PC-9 (cell line): Measurements from ENCODE around the gene SMCR8. TPM values are rescaled to one million over a fixed set of nuclear protein-coding genes. Genes with fewer than 3 reads are reported as not detected.
"Not testable (repeated sequence)": the region's sequence is repeated elsewhere in the genome, so short reads cannot be mapped to it uniquely, and the experiment has no call there.

Experiments
- BruUV-seq: library from RNA; stranded (reverse); fragments of 400-500 nt; replicated peaks from 2 replicates; lab custom pipeline; 2021; lab: Mats Ljungman, UMichigan
- CTCF ChIA-PET: fragments of 300-600 bp; sonication (Branson Sonifier 250); formaldehyde crosslinking; loops from one replicate; lab custom pipeline; 2022; ENCODE audit warnings: antibody characterized with exemption; lab: Charles Lee
- POLR2A ChIA-PET: fragments of 300-600 bp; sonication (Branson Sonifier 250); formaldehyde crosslinking; loops from one replicate; lab custom pipeline; 2022; ENCODE audit warnings: antibody characterized with exemption; ENCODE audit not compliant: unreplicated experiment; lab: Charles Lee
- DNase-seq, 2 experiments: peaks; one replicate each; pipeline versions ENCODE4 v3.0.0 to v3.0.0-alpha.2; 2015 to 2022; ENCODE audit warnings: mixed read lengths in 1 of 2
- H2AFZ ChIP-seq: fragments of 200-600 bp; sonication (generic); 2 replicates; pipeline ENCODE4 v1.8.1; 2017; ENCODE audit warnings: antibody characterized with exemption
- H3F3A ChIP-seq: fragments of 200-600 bp; sonication (generic); 2 replicates; pipeline ENCODE4 v1.8.1; 2017; ENCODE audit warnings: antibody characterized with exemption, mild to moderate bottlenecking, low read depth; ENCODE audit not compliant: insufficient read depth
- H3K27ac ChIP-seq: fragments of 200-600 bp; sonication (generic); 2 replicates; pipeline ENCODE4 v1.6.1; 2016; ENCODE audit warnings: mixed run types
- H3K27me3 ChIP-seq: fragments of 200-600 bp; sonication (generic); 2 replicates; pipeline ENCODE4 v1.6.1; 2016; ENCODE audit warnings: low read depth, mixed run types; ENCODE audit not compliant: insufficient read depth
- H3K36me3 ChIP-seq: fragments of 200-600 bp; sonication (generic); 2 replicates; pipeline ENCODE4 v1.6.1; 2016; ENCODE audit warnings: low read depth, mixed run types
- H3K4me1 ChIP-seq: fragments of 200-600 bp; sonication (generic); replicated peaks from 2 replicates; pipeline ENCODE4 v1.6.1; 2016; ENCODE audit warnings: mixed run types; ENCODE audit not compliant: insufficient read depth
- H3K4me2 ChIP-seq: fragments of 200-600 bp; sonication (generic); 2 replicates; pipeline ENCODE4 v1.6.1; 2017; ENCODE audit warnings: mixed run types
- H3K4me3 ChIP-seq: fragments of 200-600 bp; sonication (generic); 2 replicates; pipeline ENCODE4 v1.6.1; 2016; ENCODE audit warnings: mixed run types
- H3K79me2 ChIP-seq: fragments of 200-600 bp; sonication (generic); 2 replicates; pipeline ENCODE4 v1.6.1; 2017; ENCODE audit warnings: low read depth, mixed run types
- H3K9me2 ChIP-seq: fragments of 200-600 bp; sonication (generic); 2 replicates; pipeline ENCODE4 v1.8.1; 2017; ENCODE audit warnings: mild to moderate bottlenecking; ENCODE audit not compliant: insufficient read depth
- H3K9me3 ChIP-seq: fragments of 200-600 bp; sonication (generic); 2 replicates; pipeline ENCODE4 v1.8.1; 2016; ENCODE audit warnings: low read depth; ENCODE audit not compliant: insufficient read depth
- H4K20me1 ChIP-seq: fragments of 200-600 bp; sonication (generic); 2 replicates; pipeline ENCODE4 v1.8.1; 2017; ENCODE audit not compliant: insufficient read depth
- CTCF ChIP-seq: fragments of 200-600 bp; sonication (generic); conservative IDR thresholded peaks from 2 replicates; pipeline ENCODE4 v1.6.1; 2017; ENCODE audit warnings: mixed run types, antibody characterized with exemption, mild to moderate bottlenecking, moderate library complexity
- EZH2 ChIP-seq: fragments of 200-600 bp; sonication (generic); IDR thresholded peaks from 2 replicates; pipeline ENCODE4 v1.8.0; 2017; ENCODE audit warnings: antibody characterized with exemption, low read depth
- intact Hi-C: fragments of 100-400 bp; cut with micrococcal nuclease; formaldehyde crosslinking; loops from one replicate; pipeline ENCODE4 v1.10.0; 2022; ENCODE audit not compliant: unreplicated experiment
- total RNA-seq: library from RNA; stranded (reverse); gene quantifications from 2 replicates; pipeline ENCODE4 v1.2.3, GENCODE V29; 2021

Gene SMCR8
- total RNA-seq, 1 experiment from 2014 or later: 23.8 TPM

- Histone ChIP-seq H3K9me2 (no peaks in the 10 kb centered on the region), H3K4me1 (no peaks in the 10 kb centered on the region), H3K4me3 (no peak overlapping the region), H3K79me2 (no peaks in the 10 kb centered on the region), H3K27ac (no peak overlapping the region), H2AFZ (no peak overlapping the region), H3K4me2 (no peak overlapping the region), H3K9me3 (no peaks in the 10 kb centered on the region), H4K20me1 (peaks cover 9% of the 10 kb centered on the region; the same call in 1 of the 2 replicates), H3F3A (peaks cover 4% of the 10 kb centered on the region; the same call in 1 of the 2 replicates), H3K27me3 (no peaks in the 10 kb centered on the region), H3K36me3 (no peaks in the 10 kb centered on the region)
- CTCF ChIA-PET: no interaction called here
- no peak for TF ChIP-seq CTCF
- TF ChIP-seq EZH2: no peak
- BruUV-seq: no TSS peak
- no peak for DNase-seq
- intact Hi-C loops: no loop called here
- POLR2A ChIA-PET: no interaction called here
These were observed 17.9 kb downstream of the SMCR8 start for GRCh38 chr17:18332909-18333489.

DNA sequence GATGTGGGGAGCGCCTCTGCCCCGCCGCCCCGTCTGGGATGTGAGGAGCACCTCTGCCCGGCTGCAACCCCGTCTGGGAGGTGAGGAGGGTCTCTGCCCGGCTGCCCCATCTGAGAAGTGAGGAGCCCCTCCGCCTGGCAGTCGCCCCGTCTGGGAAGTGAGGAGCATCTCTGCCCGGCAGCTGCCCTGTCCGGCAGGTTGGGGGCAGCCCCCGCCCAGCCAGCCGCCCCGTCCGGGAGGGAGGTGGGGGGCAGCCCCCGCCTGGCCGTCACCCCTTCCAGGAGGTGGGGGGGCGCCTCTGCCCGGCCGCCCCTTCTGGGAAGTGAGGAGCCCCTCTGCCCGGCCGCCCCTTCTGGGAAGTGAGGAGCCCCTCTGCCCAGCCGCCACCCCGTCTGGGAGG, 23.1 kb downstream of the SMCR8 start:
- POLR2A ChIA-PET, H4K20me1 ChIP-seq, CTCF ChIA-PET, H2AFZ ChIP-seq, H3K27me3 ChIP-seq, BruUV-seq, H3F3A ChIP-seq, H3K27ac ChIP-seq, H3K9me2 ChIP-seq, DNase-seq, H3K4me2 ChIP-seq, H3K4me3 ChIP-seq, H3K79me2 ChIP-seq, intact Hi-C loops, H3K4me1 ChIP-seq, H3K9me3 ChIP-seq: not testable (repeated sequence)
- H3K36me3 ChIP-seq: peaks cover 16% of the 10 kb centered on the region; the same call in 1 of the 2 replicates

DNA sequence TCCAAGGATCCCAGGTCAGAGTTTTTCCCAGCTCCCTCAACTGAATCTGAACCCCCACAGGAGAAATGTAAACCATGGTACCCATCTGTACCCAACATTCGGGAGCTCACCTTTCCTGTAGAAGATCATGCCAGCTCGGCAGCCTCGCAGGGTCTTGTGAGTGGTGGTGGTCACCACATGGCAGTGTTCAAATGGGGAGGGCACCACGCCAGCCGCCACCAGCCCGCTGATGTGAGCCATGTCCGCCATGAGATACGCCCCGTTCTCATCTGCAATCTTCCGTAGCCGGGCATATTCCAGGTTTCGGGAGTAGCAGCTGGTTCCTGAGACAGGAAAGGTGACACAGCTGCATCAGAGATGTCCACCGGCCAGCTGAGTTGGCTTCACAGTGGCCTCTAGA, 24.8 kb downstream of the SMCR8 start:
- Histone ChIP-seq H3K79me2 (no peaks in the 10 kb centered on the region), H3K9me3 (no peaks in the 10 kb centered on the region), H3K27ac (no peak overlapping the region), H3K4me3 (no peak overlapping the region), H3K27me3 (no peaks in the 10 kb centered on the region), H3K36me3 (peaks cover 17% of the 10 kb centered on the region; the same call in 1 of the 2 replicates), H4K20me1 (no peaks in the 10 kb centered on the region), H3K4me2 (no peak overlapping the region), H3K9me2 (0 out of 2 replicates have a peak, but pooled peaks cover 3% of the 10 kb centered on the region), H2AFZ (no peak overlapping the region), H3F3A (peaks cover 5% of the 10 kb centered on the region; the same call in 1 of the 2 replicates), H3K4me1 (no peaks in the 10 kb centered on the region)
- CTCF ChIA-PET: no interaction called here
- intact Hi-C loops: no loop called here
- BruUV-seq: no TSS peak
- POLR2A ChIA-PET: interaction anchor here (0.6 kb wide), 1 partner anchor 659 kb away, joined by 3 read pairs; no protein-coding TSS in a partner anchor
- DNase-seq: no peak
- no peak for TF ChIP-seq CTCF
- no peak for TF ChIP-seq EZH2

DNA sequence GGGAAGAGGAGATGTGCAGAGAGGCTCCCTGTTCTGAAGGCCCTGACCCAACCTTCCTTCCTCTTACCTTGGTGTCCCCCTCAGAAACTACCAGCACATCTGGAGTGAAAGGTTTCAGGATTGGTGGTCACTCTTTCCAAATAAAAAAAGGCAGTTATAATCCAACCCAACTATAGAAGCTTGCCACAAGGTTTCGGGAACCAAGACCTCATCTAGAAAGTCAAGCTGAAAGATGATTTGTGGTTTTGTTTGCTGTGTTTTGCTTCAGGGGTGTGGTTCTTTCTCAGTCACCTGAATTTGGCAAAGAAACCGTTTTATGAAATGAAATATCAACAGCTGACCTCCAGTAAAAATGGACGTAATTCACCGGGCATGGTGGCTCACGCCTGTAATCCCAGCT, 28.9 kb downstream of the SMCR8 start:
- CTCF ChIA-PET: no interaction called here
- Histone ChIP-seq H3K4me1 (no peaks in the 10 kb centered on the region), H3K79me2 (no peaks in the 10 kb centered on the region), H3F3A (peaks cover 5% of the 10 kb centered on the region; the same call in 1 of the 2 replicates), H3K27me3 (no peaks in the 10 kb centered on the region), H3K27ac (no peak overlapping the region), H2AFZ (no peak overlapping the region), H4K20me1 (no peaks in the 10 kb centered on the region), H3K9me2 (0 out of 2 replicates have a peak, but pooled peaks cover 3% of the 10 kb centered on the region), H3K4me3 (no peak overlapping the region), H3K4me2 (no peak overlapping the region), H3K36me3 (peaks cover 37% of the 10 kb centered on the region; the same call in 1 of the 2 replicates), H3K9me3 (no peaks in the 10 kb centered on the region)
- no TSS peak for BruUV-seq
- POLR2A ChIA-PET: no interaction called here
- no peak for TF ChIP-seq CTCF
- no peak for TF ChIP-seq EZH2
- intact Hi-C loops: no loop called here
- no peak for DNase-seq
